HEK293 (cell line): ENCODE results near the gene SLC6A13.

Source experiments
- CTCF ChIA-PET: fragments of 350-600 bp; formaldehyde crosslinking; extraction: SDS; loops from one replicate; lab custom pipeline; 2021; ENCODE audit warnings: antibody characterized with exemption; lab: Yijun Ruan, JAX
- POLR2A ChIA-PET: fragments of 300-600 bp; formaldehyde crosslinking; extraction: SDS; loops from one replicate; lab custom pipeline; 2020; ENCODE audit warnings: antibody characterized with exemption, inconsistent platforms; lab: Yijun Ruan, JAX
- H3K27ac ChIP-seq: fragments of 200-500 bp; sonication (Bioruptor generic); 2 replicates; pipeline ENCODE4 v1.5.1; 2014; ENCODE audit warnings: low read depth, low read length, control low read depth, inconsistent platforms; ENCODE audit errors: extremely low read depth
- H3K36me3 ChIP-seq, 2 experiments: fragments of 200-500 bp in 1 of 2; sonication (Bioruptor generic) in 1 of 2; 1 replicate in 1 of 2; 2 replicates in 1 of 2; pipeline ENCODE4 v1.5.1; 2014 to 2017; ENCODE audit warnings: inconsistent platforms in 2 of 2, low read length in 2 of 2; ENCODE audit not compliant: control insufficient read depth in 2 of 2, insufficient read depth in 1 of 2
- H3K4me1 ChIP-seq: fragments of 200-500 bp; sonication (Bioruptor generic); 2 replicates; pipeline ENCODE4 v1.5.1; 2014; ENCODE audit warnings: mild to moderate bottlenecking, low read length, inconsistent platforms; ENCODE audit not compliant: control insufficient read depth, insufficient read depth
- H3K4me3 ChIP-seq: 2 replicates; pipeline ENCODE4 v1.5.1; 2011; ENCODE audit warnings: low read depth, mild to moderate bottlenecking, control low read depth, low read length, moderate library complexity
- H3K9me3 ChIP-seq: fragments of 200-500 bp; sonication (Bioruptor generic); 2 replicates; pipeline ENCODE4 v1.5.1; 2014; ENCODE audit warnings: low read depth, low read length, inconsistent platforms; ENCODE audit not compliant: control insufficient read depth, insufficient read depth
- BCL6B ChIP-seq: fragments of 450-650 bp; formaldehyde crosslinking; IDR thresholded peaks from 2 replicates; pipeline ENCODE4 v1.5.1; 2017; ENCODE audit warnings: missing biosample characterization, missing genetic modification characterization
- FEZF1 ChIP-seq: fragments of 450-650 bp; formaldehyde crosslinking; IDR thresholded peaks from 2 replicates; pipeline ENCODE4 v1.5.1; 2016; ENCODE audit warnings: missing biosample characterization, missing genetic modification characterization
- GLI4 ChIP-seq: fragments of 450-650 bp; formaldehyde crosslinking; IDR thresholded peaks from 2 replicates; pipeline ENCODE4 v1.5.1; 2016; ENCODE audit warnings: missing biosample characterization, missing genetic modification characterization
- ZBTB48 ChIP-seq: fragments of 450-650 bp; formaldehyde crosslinking; IDR thresholded peaks from 2 replicates; pipeline ENCODE4 v1.5.1; 2016; ENCODE audit warnings: missing biosample characterization, missing genetic modification characterization
- ZFHX2 ChIP-seq: fragments of 450-650 bp; formaldehyde crosslinking; conservative IDR thresholded peaks from 2 replicates; pipeline ENCODE4 v1.5.1; 2016; ENCODE audit warnings: missing biosample characterization, missing genetic modification characterization
- ZNF221 ChIP-seq: fragments of 450-650 bp; formaldehyde crosslinking; IDR thresholded peaks from 2 replicates; pipeline ENCODE4 v1.5.1; 2017; ENCODE audit warnings: missing biosample characterization, missing genetic modification characterization, borderline replicate concordance
- ZNF23 ChIP-seq: fragments of 450-650 bp; formaldehyde crosslinking; IDR thresholded peaks from 2 replicates; pipeline ENCODE4 v1.5.1; 2016; ENCODE audit warnings: missing biosample characterization, missing genetic modification characterization, borderline replicate concordance
- ZNF239 ChIP-seq: fragments of 450-650 bp; formaldehyde crosslinking; IDR thresholded peaks from 2 replicates; pipeline ENCODE4 v1.5.1; 2016; ENCODE audit warnings: missing biosample characterization, missing genetic modification characterization
- ZNF274 ChIP-seq, 2 experiments: fragments of 200-500 bp in 1 of 2; fragments of 450-650 bp in 1 of 2; sonication (Bioruptor generic) in 1 of 2; formaldehyde crosslinking in 1 of 2; IDR thresholded peaks; 2 replicates each; pipeline versions ENCODE4 v1.5.1 to v1.6.1; 2014 to 2016; ENCODE audit warnings: borderline replicate concordance in 1 of 2, inconsistent platforms in 1 of 2, low read length in 1 of 2, missing biosample characterization in 1 of 2, missing genetic modification characterization in 1 of 2
- ZNF280D ChIP-seq: fragments of 450-650 bp; formaldehyde crosslinking; IDR thresholded peaks from 2 replicates; pipeline ENCODE4 v1.5.1; 2016; ENCODE audit warnings: missing biosample characterization, missing genetic modification characterization
- ZNF292 ChIP-seq: fragments of 450-650 bp; formaldehyde crosslinking; IDR thresholded peaks from 2 replicates; pipeline ENCODE4 v1.5.1; 2016; ENCODE audit warnings: low read depth, missing biosample characterization, missing genetic modification characterization, borderline replicate concordance
- ZNF362 ChIP-seq: fragments of 450-650 bp; formaldehyde crosslinking; IDR thresholded peaks from 2 replicates; pipeline ENCODE4 v1.5.1; 2016; ENCODE audit warnings: missing biosample characterization, missing genetic modification characterization
- ZNF473 ChIP-seq: fragments of 450-650 bp; formaldehyde crosslinking; IDR thresholded peaks from 2 replicates; pipeline ENCODE4 v1.5.1; 2017; ENCODE audit warnings: missing biosample characterization, missing genetic modification characterization
- ZNF514 ChIP-seq: fragments of 450-650 bp; formaldehyde crosslinking; IDR thresholded peaks from 2 replicates; pipeline ENCODE4 v1.5.1; 2016; ENCODE audit warnings: missing biosample characterization, missing genetic modification characterization
- ZNF600 ChIP-seq: fragments of 450-650 bp; formaldehyde crosslinking; IDR thresholded peaks from 2 replicates; pipeline ENCODE4 v1.5.1; 2016; ENCODE audit warnings: missing biosample characterization, missing genetic modification characterization
- TF ChIP-seq, protein P1 (sequence below): IDR thresholded peaks from 2 replicates; pipeline ENCODE4 v1.6.1; 2011; ENCODE audit warnings: mild to moderate bottlenecking, low read depth, low read length, borderline replicate concordance
- TF ChIP-seq, protein P2 (sequence below): fragments of 450-650 bp; formaldehyde crosslinking; IDR thresholded peaks from 2 replicates; pipeline ENCODE4 v1.5.1; 2017; ENCODE audit warnings: missing biosample characterization, missing genetic modification characterization

The SLC6A13 gene

DNA sequence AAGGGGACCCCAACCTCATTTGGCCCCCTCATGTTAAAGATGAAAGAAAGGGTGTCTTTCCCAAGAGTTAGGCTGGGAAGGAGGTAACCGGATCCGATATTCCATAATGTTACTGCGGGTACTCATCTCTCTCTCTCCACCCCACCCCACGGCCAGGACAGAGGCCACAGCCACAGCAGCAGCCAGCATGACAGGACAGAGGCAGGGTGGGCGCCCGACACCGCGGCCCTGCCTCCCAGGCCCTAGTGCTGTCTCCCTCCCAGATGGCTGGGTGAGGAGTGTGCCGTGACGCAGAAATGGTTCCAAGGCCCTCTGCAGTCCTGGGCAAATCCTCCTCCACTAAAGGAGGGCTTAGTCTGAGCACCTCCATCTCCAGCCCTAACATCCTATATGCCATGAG, 54.8 kb downstream of the SLC6A13 start:
- Histone ChIP-seq H3K36me3 (no peaks in the 10 kb centered on the region), H3K4me3 (no peak overlapping the region), H3K27ac (no peak overlapping the region), H3K4me1 (no peaks in the 10 kb centered on the region), H3K9me3 (no peaks in the 10 kb centered on the region)
- ChIA-PET CTCF (interaction anchor here (0.7 kb wide), 1 partner anchor 79 kb away, joined by 4 read pairs; no protein-coding TSS in a partner anchor), POLR2A (no interaction called here)
- no peak for TF ChIP-seq FEZF1 (tag by site-specific recombination)
- TF ChIP-seq ZFHX2 (tag by site-specific recombination) = no peak
- 0 out of 2 replicates have a peak, but pooled peaks have one; percentile 26 for TF ChIP-seq ZNF600 (tag by site-specific recombination)

DNA sequence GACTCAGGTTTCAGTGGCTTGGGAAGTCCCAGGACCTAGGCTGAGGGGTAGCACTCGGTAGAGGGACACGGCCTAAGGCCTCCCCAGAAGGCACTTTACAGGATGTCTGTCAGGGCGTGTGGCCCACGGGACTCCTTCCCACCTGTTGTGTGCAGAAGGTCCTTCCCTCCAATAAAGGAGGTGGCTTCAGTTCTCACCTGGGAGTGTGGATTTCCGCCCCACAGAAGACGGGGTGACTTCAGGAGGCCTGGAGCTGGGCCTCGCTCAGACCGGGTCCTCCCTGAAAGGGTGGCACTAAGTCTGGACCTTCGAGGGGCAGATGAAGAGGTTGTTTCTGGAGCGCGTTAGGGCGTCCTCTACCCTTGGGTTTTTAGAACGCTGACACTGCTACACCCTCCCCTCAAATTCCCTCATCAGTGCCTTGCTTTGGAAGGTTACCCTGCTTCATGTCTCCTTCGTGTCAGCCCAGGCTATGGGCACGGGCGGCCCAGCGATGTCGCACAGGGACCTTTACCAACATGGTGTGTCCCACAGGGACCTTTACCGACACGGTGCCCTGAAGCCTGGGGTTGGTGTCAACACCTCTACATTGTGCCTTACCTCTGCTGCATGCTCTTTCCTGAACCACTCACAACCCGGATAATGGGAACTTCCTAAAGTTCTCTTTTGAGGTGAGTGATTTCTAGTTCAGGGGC, 55.7 kb downstream of the SLC6A13 start:
- no peaks in the 10 kb centered on the region for H3K36me3 ChIP-seq
- H3K27ac ChIP-seq = no peak overlapping the region
- POLR2A ChIA-PET = no interaction called here
- CTCF ChIA-PET = no interaction called here
- H3K4me1 ChIP-seq = no peaks in the 10 kb centered on the region
- TF ChIP-seq ZNF362 (tag by site-specific recombination) (no peak), ZNF292 (tag by site-specific recombination) (no peak), ZBTB48 (tag by site-specific recombination) (no peak), ZNF473 (tag by site-specific recombination) (no peak), ZNF274 (IDR thresholded peaks at IDR 0.05; ENCODE audit: low read length) (no peak), ZNF274 (tag by site-specific recombination; IDR thresholded peaks at IDR 0.05; ENCODE audit: borderline replicate concordance) (no peak), GLI4 (no peak), ZNF280D (tag by site-specific recombination) (no peak), ZNF514 (tag by site-specific recombination) (no peak), ZNF23 (tag by site-specific recombination) (no peak), BCL6B (tag by site-specific recombination) (no peak), ZNF221 (tag by site-specific recombination) (no peak), ZNF239 (tag by site-specific recombination) (no peak)
- TF ChIP-seq, protein P1, sequence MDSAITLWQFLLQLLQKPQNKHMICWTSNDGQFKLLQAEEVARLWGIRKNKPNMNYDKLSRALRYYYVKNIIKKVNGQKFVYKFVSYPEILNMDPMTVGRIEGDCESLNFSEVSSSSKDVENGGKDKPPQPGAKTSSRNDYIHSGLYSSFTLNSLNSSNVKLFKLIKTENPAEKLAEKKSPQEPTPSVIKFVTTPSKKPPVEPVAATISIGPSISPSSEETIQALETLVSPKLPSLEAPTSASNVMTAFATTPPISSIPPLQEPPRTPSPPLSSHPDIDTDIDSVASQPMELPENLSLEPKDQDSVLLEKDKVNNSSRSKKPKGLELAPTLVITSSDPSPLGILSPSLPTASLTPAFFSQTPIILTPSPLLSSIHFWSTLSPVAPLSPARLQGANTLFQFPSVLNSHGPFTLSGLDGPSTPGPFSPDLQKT = no peak
- TF ChIP-seq, protein P2, sequence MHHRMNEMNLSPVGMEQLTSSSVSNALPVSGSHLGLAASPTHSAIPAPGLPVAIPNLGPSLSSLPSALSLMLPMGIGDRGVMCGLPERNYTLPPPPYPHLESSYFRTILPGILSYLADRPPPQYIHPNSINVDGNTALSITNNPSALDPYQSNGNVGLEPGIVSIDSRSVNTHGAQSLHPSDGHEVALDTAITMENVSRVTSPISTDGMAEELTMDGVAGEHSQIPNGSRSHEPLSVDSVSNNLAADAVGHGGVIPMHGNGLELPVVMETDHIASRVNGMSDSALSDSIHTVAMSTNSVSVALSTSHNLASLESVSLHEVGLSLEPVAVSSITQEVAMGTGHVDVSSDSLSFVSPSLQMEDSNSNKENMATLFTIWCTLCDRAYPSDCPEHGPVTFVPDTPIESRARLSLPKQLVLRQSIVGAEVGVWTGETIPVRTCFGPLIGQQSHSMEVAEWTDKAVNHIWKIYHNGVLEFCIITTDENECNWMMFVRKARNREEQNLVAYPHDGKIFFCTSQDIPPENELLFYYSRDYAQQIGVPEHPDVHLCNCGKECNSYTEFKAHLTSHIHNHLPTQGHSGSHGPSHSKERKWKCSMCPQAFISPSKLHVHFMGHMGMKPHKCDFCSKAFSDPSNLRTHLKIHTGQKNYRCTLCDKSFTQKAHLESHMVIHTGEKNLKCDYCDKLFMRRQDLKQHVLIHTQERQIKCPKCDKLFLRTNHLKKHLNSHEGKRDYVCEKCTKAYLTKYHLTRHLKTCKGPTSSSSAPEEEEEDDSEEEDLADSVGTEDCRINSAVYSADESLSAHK (tag by site-specific recombination) = no peak
- no peaks in the 10 kb centered on the region for H3K9me3 ChIP-seq
- H3K4me3 ChIP-seq = no peak overlapping the region
